ENCODE data around the gene COL4A1. TPM values are rescaled to one million over a fixed set of nuclear protein-coding genes. Genes with fewer than 3 reads are reported as not detected.

The COL4A1 gene
- total RNA-seq, 1 experiment from 2014 or later, result 12.1 TPM

GRCh38 chr13:110228936-110229904 is 77.7 kb downstream of the COL4A1 start:
- in situ Hi-C loops (cut with HindIII; ENCODE audit: low pct_unique_long_range_greater_than_20kb, low sequenced_read_pairs), result no loop called here
- no peak for DNase-seq (ENCODE audit: low read depth, low spot score)

GRCh38 chr13:110227864-110228643 is 78.9 kb downstream of the COL4A1 start:
- no peak for DNase-seq (ENCODE audit: low read depth, low spot score)
- in situ Hi-C loops (cut with HindIII; ENCODE audit: low pct_unique_long_range_greater_than_20kb, low sequenced_read_pairs), result no loop called here

GRCh38 chr13:110227416-110227815 is 79.5 kb downstream of the COL4A1 start:
- DNase-seq (ENCODE audit: low read depth, low spot score), result no peak
- in situ Hi-C loops (cut with HindIII; ENCODE audit: low pct_unique_long_range_greater_than_20kb, low sequenced_read_pairs), result no loop called here

- no peak for DNase-seq (ENCODE audit: low read depth, low spot score)
- in situ Hi-C loops (cut with HindIII; ENCODE audit: low pct_unique_long_range_greater_than_20kb, low sequenced_read_pairs), result no loop called here
These were observed 81.1 kb downstream of the COL4A1 start for GRCh38 chr13:110225609-110226574.

GRCh38 chr13:110225003-110225402 is 82.0 kb downstream of the COL4A1 start:
- DNase-seq (ENCODE audit: low read depth, low spot score), result no peak
- in situ Hi-C loops (cut with HindIII; ENCODE audit: low pct_unique_long_range_greater_than_20kb, low sequenced_read_pairs), result no loop called here

- DNase-seq (ENCODE audit: low read depth, low spot score), result no peak
- in situ Hi-C loops (cut with HindIII; ENCODE audit: low pct_unique_long_range_greater_than_20kb, low sequenced_read_pairs), result no loop called here
These were observed 82.4 kb downstream of the COL4A1 start for GRCh38 chr13:110224519-110224918.

- in situ Hi-C loops (cut with HindIII; ENCODE audit: low pct_unique_long_range_greater_than_20kb, low sequenced_read_pairs), result no loop called here
These were observed 85.4 kb downstream of the COL4A1 start for GRCh38 chr13:110221406-110222117.

GRCh38 chr13:110220471-110220870 is 86.5 kb downstream of the COL4A1 start:
- in situ Hi-C loops (cut with HindIII; ENCODE audit: low pct_unique_long_range_greater_than_20kb, low sequenced_read_pairs), result no loop called here
- no peak for DNase-seq (ENCODE audit: low read depth, low spot score)

More at GRCh38 chr13:110221406-110222117, 85.4 kb downstream of the COL4A1 start:
- DNase-seq (ENCODE audit: low read depth, low spot score), result no peak

GRCh38 chr13:110218581-110219201 is 88.3 kb downstream of the COL4A1 start:
- DNase-seq (ENCODE audit: low read depth, low spot score), result no peak
- in situ Hi-C loops (cut with HindIII; ENCODE audit: low pct_unique_long_range_greater_than_20kb, low sequenced_read_pairs), result no loop called here

- no peak for DNase-seq (ENCODE audit: low read depth, low spot score)
- in situ Hi-C loops (cut with HindIII; ENCODE audit: low pct_unique_long_range_greater_than_20kb, low sequenced_read_pairs), result no loop called here
These were observed 89.1 kb downstream of the COL4A1 start for GRCh38 chr13:110217811-110218210.

- in situ Hi-C loops (cut with HindIII; ENCODE audit: low pct_unique_long_range_greater_than_20kb, low sequenced_read_pairs), result no loop called here
- no peak for DNase-seq (ENCODE audit: low read depth, low spot score)
These were observed 89.9 kb downstream of the COL4A1 start for GRCh38 chr13:110217085-110217484.

GRCh38 chr13:110216398-110217041 is 90.4 kb downstream of the COL4A1 start:
- DNase-seq (ENCODE audit: low read depth, low spot score), result no peak
- in situ Hi-C loops (cut with HindIII; ENCODE audit: low pct_unique_long_range_greater_than_20kb, low sequenced_read_pairs), result no loop called here

GRCh38 chr13:110216006-110216397 is 91.0 kb downstream of the COL4A1 start:
- in situ Hi-C loops (cut with HindIII; ENCODE audit: low pct_unique_long_range_greater_than_20kb, low sequenced_read_pairs), result no loop called here
- DNase-seq (ENCODE audit: low read depth, low spot score), result no peak

GRCh38 chr13:110215606-110216005 is 91.4 kb downstream of the COL4A1 start:
- in situ Hi-C loops (cut with HindIII; ENCODE audit: low pct_unique_long_range_greater_than_20kb, low sequenced_read_pairs), result no loop called here
- DNase-seq (ENCODE audit: low read depth, low spot score), result no peak

GRCh38 chr13:110214637-110215036 is 92.3 kb downstream of the COL4A1 start:
- DNase-seq (ENCODE audit: low read depth, low spot score), result no peak
- in situ Hi-C loops (cut with HindIII; ENCODE audit: low pct_unique_long_range_greater_than_20kb, low sequenced_read_pairs), result no loop called here

- no peak for DNase-seq (ENCODE audit: low read depth, low spot score)
- in situ Hi-C loops (cut with HindIII; ENCODE audit: low pct_unique_long_range_greater_than_20kb, low sequenced_read_pairs), result no loop called here
These were observed 93.4 kb downstream of the COL4A1 start for GRCh38 chr13:110213461-110214074.

Measured in SK-MEL-5 (cell line).